Measurements from ENCODE around the gene MTMR6. TPM values are rescaled to one million over a fixed set of nuclear protein-coding genes. Genes with fewer than 3 reads are reported as not detected.

MTMR6 gene
- polyA plus RNA-seq, 1 donor from 2014 or later = 45.4 TPM

GRCh38 chr13:25231517-25231916 is 55.8 kb downstream of the MTMR6 start:
- no peak overlapping the region for H2AFZ ChIP-seq (ENCODE audit: low read depth, low read length)
- H3K9me3 ChIP-seq (ENCODE audit: low read length) = no peaks in the 10 kb centered on the region
- H3K4me3 ChIP-seq (ENCODE audit: low read length) = no peak overlapping the region
- no peaks in the 10 kb centered on the region for H3K79me2 ChIP-seq (replicated peaks; ENCODE audit: insufficient read depth, low read length)
- TF ChIP-seq POLR2AphosphoS5 (IDR thresholded peaks at IDR 0.05) (no peak), MXI1 (conservative IDR thresholded peaks at IDR 0.05; ENCODE audit: poor library complexity, severe bottlenecking) (no peak), REST (IDR thresholded peaks at IDR 0.05; ENCODE audit: borderline replicate concordance) (no peak), TAF1 (IDR thresholded peaks at IDR 0.05; ENCODE audit: low read depth) (no peak), CTCF (IDR thresholded peaks at IDR 0.05; ENCODE audit: poor library complexity, severe bottlenecking) (no peak), SMC3 (conservative IDR thresholded peaks at IDR 0.05; ENCODE audit: poor library complexity) (no peak), EP300 (conservative IDR thresholded peaks at IDR 0.05; ENCODE audit: poor library complexity, severe bottlenecking) (no peak), RAD21 (conservative IDR thresholded peaks at IDR 0.05) (no peak), EZH2 (IDR thresholded peaks at IDR 0.05; ENCODE audit: borderline replicate concordance, insufficient read depth, low read length, poor library complexity, severe bottlenecking) (no peak)
- no peaks in the 10 kb centered on the region for H3K9me2 ChIP-seq (ENCODE audit: insufficient read depth, low read length)
- no peak overlapping the region for H3K4me2 ChIP-seq (ENCODE audit: low read length)
- no peak overlapping the region for H3K9ac ChIP-seq (ENCODE audit: low read length)
- no peaks in the 10 kb centered on the region for H3F3A ChIP-seq (ENCODE audit: insufficient read depth, low read length, poor library complexity, severe bottlenecking)
- H3K27me3 ChIP-seq (ENCODE audit: insufficient read depth, low read depth, low read length) = no peaks in the 10 kb centered on the region
- no peaks in the 10 kb centered on the region for H3K36me3 ChIP-seq (ENCODE audit: insufficient read depth, low read length)
- no peaks in the 10 kb centered on the region for H4K20me1 ChIP-seq (ENCODE audit: insufficient read depth)
- no peak overlapping the region for H3K27ac ChIP-seq (ENCODE audit: low read length)

GRCh38 chr13:25227690-25228089 is 59.6 kb downstream of the MTMR6 start:
- TF ChIP-seq RAD21 (conservative IDR thresholded peaks at IDR 0.05) = no peak
- no peak for TF ChIP-seq EZH2 (IDR thresholded peaks at IDR 0.05; ENCODE audit: borderline replicate concordance, insufficient read depth, low read length, poor library complexity, severe bottlenecking)
- TF ChIP-seq EP300 (conservative IDR thresholded peaks at IDR 0.05; ENCODE audit: poor library complexity, severe bottlenecking) = no peak
- no peak for TF ChIP-seq REST (IDR thresholded peaks at IDR 0.05; ENCODE audit: borderline replicate concordance)
- no peak for TF ChIP-seq TAF1 (IDR thresholded peaks at IDR 0.05; ENCODE audit: low read depth)
- no peak for TF ChIP-seq CTCF (IDR thresholded peaks at IDR 0.05; ENCODE audit: poor library complexity, severe bottlenecking)
- TF ChIP-seq SMC3 (conservative IDR thresholded peaks at IDR 0.05; ENCODE audit: poor library complexity) = no peak
- TF ChIP-seq MXI1 (conservative IDR thresholded peaks at IDR 0.05; ENCODE audit: poor library complexity, severe bottlenecking) = no peak
- no peak for TF ChIP-seq POLR2AphosphoS5 (IDR thresholded peaks at IDR 0.05)
- H3F3A ChIP-seq (ENCODE audit: insufficient read depth, low read length, poor library complexity, severe bottlenecking) = no peaks in the 10 kb centered on the region
- no peaks in the 10 kb centered on the region for H3K27me3 ChIP-seq (ENCODE audit: insufficient read depth, low read depth, low read length)

More at GRCh38 chr13:25227690-25228089, 59.6 kb downstream of the MTMR6 start:
- Histone ChIP-seq H3K36me3 (ENCODE audit: insufficient read depth, low read length) (no peaks in the 10 kb centered on the region), H2AFZ (ENCODE audit: low read depth, low read length) (no peak overlapping the region), H3K9me2 (ENCODE audit: insufficient read depth, low read length) (no peaks in the 10 kb centered on the region), H3K27ac (ENCODE audit: low read length) (no peak overlapping the region), H3K9ac (ENCODE audit: low read length) (no peak overlapping the region), H3K79me2 (replicated peaks; ENCODE audit: insufficient read depth, low read length) (no peaks in the 10 kb centered on the region), H3K4me3 (ENCODE audit: low read length) (no peak overlapping the region), H4K20me1 (ENCODE audit: insufficient read depth) (no peaks in the 10 kb centered on the region), H3K4me2 (ENCODE audit: low read length) (no peak overlapping the region), H3K9me3 (ENCODE audit: low read length) (no peaks in the 10 kb centered on the region)
